Measurements from ENCODE around the gene LENEP.

GRCh38 chr1:154978360-154978759, 15.0 kb upstream of the LENEP start:
- TF ChIP-seq CTCF (IDR thresholded peaks at IDR 0.05), result no peak
- TF ChIP-seq POLR2A (IDR thresholded peaks at IDR 0.05), result no peak
